Memory B cell (primary cell): ENCODE data around the gene KANSL1.

Experiments used
- ATAC-seq: fragments of 150-1000 bp; cut with Tn5 transposase; 2 replicates; pipeline ENCODE4 v1.10.0; 2021; ENCODE audit warnings: low read depth, mild to moderate bottlenecking, moderate library complexity
- DNase-seq, 2 donors: peaks; one replicate each; pipeline ENCODE4 v3.0.0; 2022; ENCODE audit warnings: low spot score in 2 of 2
- H3K27ac Mint-ChIP-seq: one replicate; pipeline ENCODE4 v1.8.0; 2022; ENCODE audit warnings: mild to moderate bottlenecking, moderate library complexity, mixed read lengths
- H3K27me3 Mint-ChIP-seq: one replicate; pipeline ENCODE4 v1.8.0; 2022; ENCODE audit warnings: mixed read lengths
- H3K36me3 Mint-ChIP-seq: one replicate; pipeline ENCODE4 v1.8.0; 2022; ENCODE audit warnings: mild to moderate bottlenecking, mixed read lengths
- H3K4me1 Mint-ChIP-seq: one replicate; pipeline ENCODE4 v1.8.0; 2022; ENCODE audit warnings: mixed read lengths
- H3K4me3 Mint-ChIP-seq: one replicate; pipeline ENCODE4 v1.8.0; 2022; ENCODE audit warnings: mild to moderate bottlenecking, moderate library complexity, mixed read lengths
- H3K9me3 Mint-ChIP-seq: one replicate; pipeline ENCODE4 v1.8.0; 2022; ENCODE audit warnings: mixed read lengths

Gene KANSL1

GRCh38 chr17:46135126-46135812, 58.0 kb downstream of the KANSL1 start:
- peaks cover 71% of the 10 kb centered on the region for H3K4me1 Mint-ChIP-seq
- no peak overlapping the region for H3K4me3 Mint-ChIP-seq
- no peaks in the 10 kb centered on the region for H3K27me3 Mint-ChIP-seq
- no peaks in the 10 kb centered on the region for H3K9me3 Mint-ChIP-seq
- H3K36me3 Mint-ChIP-seq, result peaks cover 2% of the 10 kb centered on the region
- no peak overlapping the region for H3K27ac Mint-ChIP-seq
- DNase-seq (no peak), ATAC-seq (no peak)

- H3K9me3 Mint-ChIP-seq, result peaks cover 1% of the 10 kb centered on the region
- H3K27me3 Mint-ChIP-seq, result no peaks in the 10 kb centered on the region
- peaks cover 49% of the 10 kb centered on the region for H3K4me1 Mint-ChIP-seq
- DNase-seq (no peak), ATAC-seq (no peak)
- H3K4me3 Mint-ChIP-seq, result no peak overlapping the region
- peak overlapping the region; percentile 43 for H3K27ac Mint-ChIP-seq
- peaks cover 10% of the 10 kb centered on the region for H3K36me3 Mint-ChIP-seq
Observed at GRCh38 chr17:46129302-46129701, 63.9 kb downstream of the KANSL1 start.

- Mint-ChIP-seq H3K4me1 (peaks cover 45% of the 10 kb centered on the region), H3K36me3 (peaks cover 10% of the 10 kb centered on the region), H3K27me3 (no peaks in the 10 kb centered on the region), H3K27ac (peak overlapping the region; percentile 43), H3K4me3 (no peak overlapping the region), H3K9me3 (peaks cover 1% of the 10 kb centered on the region)
- DNase-seq, result no peak
- ATAC-seq, result no peak
Observed at GRCh38 chr17:46128453-46128852, 64.8 kb downstream of the KANSL1 start.

GRCh38 chr17:46127524-46127923, 65.7 kb downstream of the KANSL1 start:
- H3K4me1 Mint-ChIP-seq, result peaks cover 41% of the 10 kb centered on the region

GRCh38 chr17:46126840-46127239, 66.4 kb downstream of the KANSL1 start:
- peaks cover 43% of the 10 kb centered on the region for H3K4me1 Mint-ChIP-seq
- no peak overlapping the region for H3K4me3 Mint-ChIP-seq
- H3K36me3 Mint-ChIP-seq, result peaks cover 10% of the 10 kb centered on the region
- DNase-seq (no peak), ATAC-seq (no peak)
- no peaks in the 10 kb centered on the region for H3K27me3 Mint-ChIP-seq
- H3K27ac Mint-ChIP-seq, result no peak overlapping the region
- H3K9me3 Mint-ChIP-seq, result peaks cover 1% of the 10 kb centered on the region

More at GRCh38 chr17:46127524-46127923, 65.7 kb downstream of the KANSL1 start:
- H3K4me3 Mint-ChIP-seq, result no peak overlapping the region
- H3K9me3 Mint-ChIP-seq, result peaks cover 1% of the 10 kb centered on the region
- no peak for ATAC-seq
- H3K27ac Mint-ChIP-seq, result peak overlapping the region; percentile 43
- DNase-seq, result no peak
- peaks cover 10% of the 10 kb centered on the region for H3K36me3 Mint-ChIP-seq
- no peaks in the 10 kb centered on the region for H3K27me3 Mint-ChIP-seq

- Mint-ChIP-seq H3K27ac (no peak overlapping the region), H3K4me3 (no peak overlapping the region), H3K9me3 (peaks cover 1% of the 10 kb centered on the region), H3K4me1 (peaks cover 47% of the 10 kb centered on the region), H3K27me3 (no peaks in the 10 kb centered on the region), H3K36me3 (peaks cover 10% of the 10 kb centered on the region)
- DNase-seq, result no peak
- ATAC-seq, result no peak
Observed at GRCh38 chr17:46125831-46126230, 67.4 kb downstream of the KANSL1 start.

- Mint-ChIP-seq H3K4me1 (peaks cover 43% of the 10 kb centered on the region), H3K27ac (peak overlapping the region; percentile 31)
- no peak for ATAC-seq
Observed at GRCh38 chr17:46124695-46125592, 68.3 kb downstream of the KANSL1 start.

GRCh38 chr17:46123607-46124006, 69.6 kb downstream of the KANSL1 start:
- peaks cover 46% of the 10 kb centered on the region for H3K4me1 Mint-ChIP-seq
- H3K27ac Mint-ChIP-seq, result no peak overlapping the region

More at GRCh38 chr17:46124695-46125592, 68.3 kb downstream of the KANSL1 start:
- H3K36me3 Mint-ChIP-seq, result peaks cover 10% of the 10 kb centered on the region
- no peaks in the 10 kb centered on the region for H3K27me3 Mint-ChIP-seq
- DNase-seq, result no peak
- no peak overlapping the region for H3K4me3 Mint-ChIP-seq
- H3K9me3 Mint-ChIP-seq, result peaks cover 1% of the 10 kb centered on the region

GRCh38 chr17:46122486-46122871, 70.8 kb downstream of the KANSL1 start:
- peak overlapping the region; percentile 10 for H3K27ac Mint-ChIP-seq

More at GRCh38 chr17:46123607-46124006, 69.6 kb downstream of the KANSL1 start:
- H3K9me3 Mint-ChIP-seq, result peaks cover 3% of the 10 kb centered on the region
- H3K4me3 Mint-ChIP-seq, result no peak overlapping the region
- peaks cover 15% of the 10 kb centered on the region for H3K36me3 Mint-ChIP-seq
- H3K27me3 Mint-ChIP-seq, result no peaks in the 10 kb centered on the region
- DNase-seq (no peak), ATAC-seq (no peak)

GRCh38 chr17:46121841-46122485, 71.3 kb downstream of the KANSL1 start:
- Mint-ChIP-seq H3K4me3 (peak overlapping the region; percentile 24), H3K9me3 (peaks cover 3% of the 10 kb centered on the region), H3K4me1 (peaks cover 45% of the 10 kb centered on the region), H3K36me3 (peaks cover 8% of the 10 kb centered on the region), H3K27ac (peak overlapping the region; percentile 10), H3K27me3 (no peaks in the 10 kb centered on the region)
- no peak for ATAC-seq
- DNase-seq, result no peak

More at GRCh38 chr17:46122486-46122871, 70.8 kb downstream of the KANSL1 start:
- ATAC-seq (no peak), DNase-seq (no peak)
- Mint-ChIP-seq H3K36me3 (peaks cover 8% of the 10 kb centered on the region), H3K9me3 (peaks cover 3% of the 10 kb centered on the region), H3K4me1 (peaks cover 41% of the 10 kb centered on the region), H3K4me3 (peak overlapping the region; percentile 34), H3K27me3 (no peaks in the 10 kb centered on the region)

GRCh38 chr17:46121165-46121764, 72.0 kb downstream of the KANSL1 start:
- DNase-seq (no peak), ATAC-seq (peak; percentile 75)
- Mint-ChIP-seq H3K9me3 (peaks cover 3% of the 10 kb centered on the region), H3K27ac (peak overlapping the region; percentile 10), H3K36me3 (peaks cover 8% of the 10 kb centered on the region), H3K4me3 (no peak overlapping the region), H3K27me3 (no peaks in the 10 kb centered on the region), H3K4me1 (peaks cover 43% of the 10 kb centered on the region)

GRCh38 chr17:46120537-46120936, 72.7 kb downstream of the KANSL1 start:
- Mint-ChIP-seq H3K4me1 (peaks cover 46% of the 10 kb centered on the region), H3K27ac (no peak overlapping the region)

GRCh38 chr17:46120078-46120477, 73.2 kb downstream of the KANSL1 start:
- peaks cover 10% of the 10 kb centered on the region for H3K36me3 Mint-ChIP-seq
- H3K4me1 Mint-ChIP-seq, result peaks cover 46% of the 10 kb centered on the region
- no peaks in the 10 kb centered on the region for H3K27me3 Mint-ChIP-seq
- DNase-seq, result no peak
- no peak for ATAC-seq
- H3K9me3 Mint-ChIP-seq, result peaks cover 3% of the 10 kb centered on the region
- H3K27ac Mint-ChIP-seq, result peak overlapping the region; percentile 66
- H3K4me3 Mint-ChIP-seq, result no peak overlapping the region

More at GRCh38 chr17:46120537-46120936, 72.7 kb downstream of the KANSL1 start:
- ATAC-seq, result no peak
- no peak for DNase-seq
- Mint-ChIP-seq H3K4me3 (no peak overlapping the region), H3K36me3 (peaks cover 10% of the 10 kb centered on the region), H3K9me3 (peaks cover 3% of the 10 kb centered on the region), H3K27me3 (no peaks in the 10 kb centered on the region)
